AG04449 (cell line): ENCODE measurements around the gene RAB39B.

Experiments used
- CTCF ChIA-PET: fragments of 350-600 bp; formaldehyde crosslinking; extraction: SDS; loops from one replicate; lab custom pipeline; 2021; ENCODE audit warnings: antibody characterized with exemption; lab: Yijun Ruan, JAX
- POLR2A ChIA-PET: fragments of 400-600, 350-600 bp; formaldehyde crosslinking; extraction: SDS; loops from one replicate; lab custom pipeline; 2020; ENCODE audit warnings: antibody characterized with exemption, inconsistent platforms; lab: Yijun Ruan, JAX
- DNase-seq: peaks from one replicate; pipeline ENCODE4 v3.0.0-alpha.2; 2010; ENCODE audit warnings: low read depth, low spot score
- H3K4me3 ChIP-seq: 2 replicates; pipeline ENCODE4 v1.5.1; 2011; ENCODE audit warnings: low read depth, mild to moderate bottlenecking, control low read depth, low read length
- TF ChIP-seq, protein P1 (sequence below): IDR thresholded peaks from one replicate; pipeline ENCODE4 v1.5.1; 2011; ENCODE audit warnings: mild to moderate bottlenecking, moderate library complexity, low read length, control low read depth, inconsistent platforms; ENCODE audit not compliant: insufficient read depth; ENCODE audit errors: missing control alignments

The RAB39B gene

DNA sequence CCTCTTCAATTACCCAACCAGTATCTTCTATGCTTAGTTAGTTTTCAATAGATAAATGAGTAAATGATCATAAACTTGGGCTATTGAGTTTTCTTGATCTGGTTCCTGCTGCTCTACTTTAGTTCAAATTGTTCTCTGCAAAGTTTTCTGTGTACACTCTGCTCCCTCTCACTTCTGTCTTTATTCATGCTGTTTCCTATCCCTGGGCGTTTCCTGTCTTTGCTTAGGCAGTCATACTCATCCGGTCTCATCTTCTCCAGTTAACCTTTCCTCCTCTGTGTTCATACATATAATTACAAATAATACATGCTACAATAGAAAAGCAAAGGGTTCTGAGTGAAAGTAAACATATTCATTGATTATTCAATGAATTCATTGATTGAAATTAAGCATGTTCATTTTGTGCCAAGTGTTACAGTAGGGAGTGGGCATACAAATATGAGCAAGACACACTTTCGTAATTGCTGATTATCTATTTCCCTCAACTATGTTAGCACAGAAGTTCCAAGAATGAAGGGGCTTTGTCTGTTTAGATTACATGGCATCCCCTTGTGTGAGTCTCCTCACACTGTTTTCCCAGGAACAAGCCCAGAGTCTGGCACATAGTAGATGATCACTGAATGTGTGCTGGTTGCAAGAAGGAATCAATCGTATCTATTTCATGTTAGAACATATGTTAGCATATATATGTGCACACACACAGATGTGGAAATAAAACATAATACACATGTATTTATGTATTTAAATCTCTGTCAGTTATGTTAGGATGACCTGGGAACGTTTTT is 1.1 kb downstream of the RAB39B start:
- ChIA-PET CTCF (no interaction called here), POLR2A (no interaction called here)
- H3K4me3 ChIP-seq = no peak overlapping the region
- TF ChIP-seq, protein P1, sequence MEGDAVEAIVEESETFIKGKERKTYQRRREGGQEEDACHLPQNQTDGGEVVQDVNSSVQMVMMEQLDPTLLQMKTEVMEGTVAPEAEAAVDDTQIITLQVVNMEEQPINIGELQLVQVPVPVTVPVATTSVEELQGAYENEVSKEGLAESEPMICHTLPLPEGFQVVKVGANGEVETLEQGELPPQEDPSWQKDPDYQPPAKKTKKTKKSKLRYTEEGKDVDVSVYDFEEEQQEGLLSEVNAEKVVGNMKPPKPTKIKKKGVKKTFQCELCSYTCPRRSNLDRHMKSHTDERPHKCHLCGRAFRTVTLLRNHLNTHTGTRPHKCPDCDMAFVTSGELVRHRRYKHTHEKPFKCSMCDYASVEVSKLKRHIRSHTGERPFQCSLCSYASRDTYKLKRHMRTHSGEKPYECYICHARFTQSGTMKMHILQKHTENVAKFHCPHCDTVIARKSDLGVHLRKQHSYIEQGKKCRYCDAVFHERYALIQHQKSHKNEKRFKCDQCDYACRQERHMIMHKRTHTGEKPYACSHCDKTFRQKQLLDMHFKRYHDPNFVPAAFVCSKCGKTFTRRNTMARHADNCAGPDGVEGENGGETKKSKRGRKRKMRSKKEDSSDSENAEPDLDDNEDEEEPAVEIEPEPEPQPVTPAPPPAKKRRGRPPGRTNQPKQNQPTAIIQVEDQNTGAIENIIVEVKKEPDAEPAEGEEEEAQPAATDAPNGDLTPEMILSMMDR = no peak
- DNase-seq = no peak

DNA sequence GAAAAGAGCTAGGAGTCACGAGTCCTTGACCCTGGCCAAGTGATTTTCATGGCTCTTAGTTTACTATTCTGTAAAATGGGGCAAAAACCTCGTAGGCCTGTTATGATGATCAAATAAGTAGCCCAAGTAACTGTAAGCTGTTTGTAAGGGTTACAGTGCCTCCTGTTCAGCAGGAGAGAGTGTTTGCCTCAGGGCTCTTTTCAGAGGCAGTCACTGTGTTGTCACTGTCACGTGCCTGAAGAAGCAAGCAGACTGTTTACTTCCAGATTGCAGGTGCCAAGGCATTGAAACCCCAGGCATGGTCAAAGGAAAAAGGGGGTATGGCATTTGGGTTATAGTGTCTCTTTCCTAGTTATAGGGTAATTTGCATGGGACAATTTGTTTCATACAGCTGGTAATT is 4.5 kb downstream of the RAB39B start:
- no peak for DNase-seq
- TF ChIP-seq, protein P1 = no peak
- POLR2A ChIA-PET = no interaction called here
- CTCF ChIA-PET = no interaction called here
- no peak overlapping the region for H3K4me3 ChIP-seq

DNA sequence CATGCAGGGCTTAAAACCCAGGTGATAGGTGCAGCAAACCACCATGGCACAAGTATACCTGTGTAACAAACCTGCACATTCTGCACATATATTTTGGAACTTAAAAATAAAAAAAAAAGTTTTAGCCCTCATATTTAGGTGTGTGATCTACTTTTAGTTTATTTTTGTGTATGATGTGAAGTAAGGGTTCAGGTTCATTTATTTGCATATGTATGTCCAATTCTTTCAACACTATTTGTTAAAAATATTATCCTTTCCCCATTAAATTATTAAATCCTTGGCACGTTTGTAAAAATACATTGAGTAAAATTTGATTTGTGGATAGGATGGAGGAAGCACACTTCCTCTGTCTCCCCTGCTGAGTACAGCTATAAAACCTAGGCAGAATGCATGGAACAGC is 12.9 kb downstream of the RAB39B start:
- TF ChIP-seq, protein P1 = no peak
- POLR2A ChIA-PET = no interaction called here

DNA sequence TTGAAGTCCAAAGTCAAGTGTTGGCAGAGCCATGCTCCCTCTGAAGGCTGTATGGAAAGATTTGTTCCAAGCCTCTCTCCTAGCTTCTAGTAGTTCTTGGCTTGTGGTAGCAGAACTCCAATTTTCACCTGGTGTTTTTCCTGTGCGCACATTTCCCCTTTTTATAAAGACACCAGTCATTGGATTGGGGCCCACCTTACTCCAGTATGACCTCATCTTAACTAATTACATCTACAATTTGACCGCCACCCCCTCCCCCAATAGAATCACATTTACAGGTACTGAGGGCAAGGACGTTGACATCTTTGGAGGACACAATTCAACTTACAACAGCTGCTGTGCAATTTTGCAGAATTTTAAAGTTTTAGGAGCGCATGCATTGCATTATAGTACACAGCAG is 16.8 kb downstream of the RAB39B start:
- ChIA-PET CTCF (no interaction called here), POLR2A (no interaction called here)
- no peak overlapping the region for H3K4me3 ChIP-seq
- no peak for DNase-seq
- TF ChIP-seq, protein P1 = no peak

More for the DNA sequence above, 12.9 kb downstream of the RAB39B start:
- CTCF ChIA-PET = no interaction called here
- DNase-seq = no peak
- H3K4me3 ChIP-seq = no peak overlapping the region

DNA sequence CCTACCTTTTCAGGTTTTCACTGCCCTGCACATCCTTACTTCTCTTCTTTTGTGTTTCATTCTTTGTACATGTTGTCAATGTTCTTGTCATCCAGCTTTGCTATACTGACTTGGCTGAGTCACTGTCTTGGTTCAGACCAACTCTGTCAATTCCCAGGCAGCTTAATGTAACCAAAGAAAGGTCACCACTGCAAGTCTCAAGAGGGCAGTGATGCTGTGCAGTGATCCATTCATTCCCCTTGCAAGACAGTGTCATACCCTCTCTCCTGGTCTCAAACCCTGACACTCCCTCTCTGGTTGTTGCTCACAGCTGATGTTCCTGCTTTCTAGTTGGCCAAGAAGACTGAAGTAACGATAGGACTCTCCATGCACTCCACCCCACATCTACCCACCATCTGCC is 17.5 kb downstream of the RAB39B start:
- ChIA-PET POLR2A (no interaction called here), CTCF (no interaction called here)
- TF ChIP-seq, protein P1 = no peak
- DNase-seq = no peak
- H3K4me3 ChIP-seq = no peak overlapping the region

DNA sequence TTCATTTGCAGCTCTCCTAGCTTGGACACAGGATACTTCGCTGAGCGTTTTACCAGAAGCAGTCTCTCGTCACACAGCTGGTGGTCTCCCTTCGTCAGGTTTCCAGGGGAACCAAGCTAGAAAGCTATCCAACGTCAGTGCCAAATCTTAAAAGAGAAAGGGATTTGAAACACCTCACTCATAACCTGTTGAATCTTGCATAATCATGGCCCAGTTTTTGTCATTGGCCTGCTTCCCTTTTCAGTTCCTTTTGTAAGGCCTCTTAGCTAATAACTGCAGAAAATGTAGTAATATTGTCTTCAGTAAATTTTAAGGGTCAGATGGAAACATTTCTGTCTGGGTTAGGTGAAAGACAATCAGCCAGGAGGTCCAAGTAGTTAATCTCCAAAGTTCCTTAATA is 22.0 kb downstream of the RAB39B start:
- TF ChIP-seq, protein P1 = no peak
- POLR2A ChIA-PET = no interaction called here
- DNase-seq = no peak
- no peak overlapping the region for H3K4me3 ChIP-seq
- CTCF ChIA-PET = no interaction called here
